K562 (cell line): ENCODE measurements around the gene SCN7A. TPM values are rescaled to one million over a fixed set of nuclear protein-coding genes. Genes with fewer than 3 reads are reported as not detected.

Experiments used
- ATF3 ChIP-seq, 2 experiments: fragments of 450-650 bp in 1 of 2; sonication (generic) in 1 of 2; formaldehyde crosslinking in 1 of 2; IDR thresholded peaks in 1 of 2; conservative IDR thresholded peaks in 1 of 2; 2 replicates each; pipeline versions ENCODE4 v1.6.1 to v1.8.1; 2016 to 2023; ENCODE audit warnings: mild to moderate bottlenecking in 2 of 2, moderate library complexity in 2 of 2, inconsistent platforms in 1 of 2, missing genetic modification reagents in 1 of 2
- CBFA2T3 ChIP-seq: fragments of 450-650 bp; IDR thresholded peaks from 2 replicates; pipeline ENCODE4 v1.6.1; 2017
- EWSR1 ChIP-seq: fragments of 450-650 bp; IDR thresholded peaks from 2 replicates; pipeline ENCODE4 v1.6.1; 2018; ENCODE audit warnings: borderline replicate concordance, mild to moderate bottlenecking, low read depth, moderate library complexity; ENCODE audit not compliant: partially characterized antibody
- FOXO4 ChIP-seq: fragments of 450-650 bp; formaldehyde crosslinking; IDR thresholded peaks from 2 replicates; pipeline ENCODE4 v1.4.0; 2020; ENCODE audit warnings: mild to moderate bottlenecking, moderate library complexity
- HEY1 ChIP-seq: fragments of 250-450 bp; sonication (Bioruptor Pico); IDR thresholded peaks from 2 replicates; pipeline ENCODE4 v1.5.0; 2020; ENCODE audit warnings: mild to moderate bottlenecking, moderate library complexity, borderline replicate concordance
- HLTF ChIP-seq: fragments of 450-650 bp; IDR thresholded peaks from 2 replicates; pipeline ENCODE4 v1.6.1; 2016
- MBD2 ChIP-seq: sonication (generic); IDR thresholded peaks from 2 replicates; pipeline ENCODE4 v1.6.1; 2016; ENCODE audit warnings: low read depth, borderline replicate concordance
- NFXL1 ChIP-seq: fragments of 450-650 bp; formaldehyde crosslinking; IDR thresholded peaks from 2 replicates; pipeline ENCODE4 v1.4.0; 2021; ENCODE audit warnings: mild to moderate bottlenecking
- PTRF ChIP-seq: fragments of 450-650 bp; IDR thresholded peaks from 2 replicates; pipeline ENCODE4 v1.6.1; 2016; ENCODE audit warnings: mild to moderate bottlenecking, missing genetic modification characterization, missing compliant biosample characterization
- RCOR1 ChIP-seq, 2 experiments: IDR thresholded peaks; 2 replicates each; pipeline ENCODE4 v1.6.1; 2012; ENCODE audit warnings: low read depth in 2 of 2, low read length in 2 of 2, borderline replicate concordance in 1 of 2, improper control_type of control experiment in 1 of 2
- RNF2 ChIP-seq: sonication (generic); IDR thresholded peaks from 2 replicates; pipeline ENCODE4 v1.6.1; 2016
- TARDBP ChIP-seq: fragments of 450-650 bp; IDR thresholded peaks from 2 replicates; pipeline ENCODE4 v1.6.1; 2016
- ZNF197 ChIP-seq: fragments of 200-800 bp; sonication (Bioruptor generic); IDR thresholded peaks from 2 replicates; pipeline ENCODE4 v1.6.1; 2016; ENCODE audit warnings: low read depth, missing genetic modification characterization, missing compliant biosample characterization
- ZNF436 ChIP-seq: fragments of 250-450, 450-650 bp; sonication (Bioruptor Pico); formaldehyde crosslinking; IDR thresholded peaks from 2 replicates; pipeline ENCODE4 v1.7.0; 2020; ENCODE audit warnings: mild to moderate bottlenecking
- ZNF584 ChIP-seq: fragments of 200-800 bp; sonication (Bioruptor generic); IDR thresholded peaks from 2 replicates; pipeline ENCODE4 v1.6.1; 2016; ENCODE audit warnings: low read depth, mild to moderate bottlenecking, missing genetic modification characterization, missing compliant biosample characterization
- ZNF586 ChIP-seq: fragments of 450-650 bp; formaldehyde crosslinking; conservative IDR thresholded peaks from 2 replicates; pipeline ENCODE4 v1.4.0; 2020; ENCODE audit warnings: mild to moderate bottlenecking, moderate library complexity
- polyA plus RNA-seq, 8 experiments: library from polyadenylated mRNA; depleted of rRNA in 4 of 8; stranded (reverse) in 5 of 8; unstranded in 3 of 8; fragments of >200 nt; fragmentation: Nextera tagmentation in 2 of 8; fragmentation: Illumina TruSeq in 1 of 8; extraction: Ambion mirVana in 2 of 8; extraction: Trizol in 1 of 8; gene quantifications; 2 replicates each; pipeline versions ENCODE4 v1.2.1 to v1.2.3, GENCODE V29; 2011 to 2014; ENCODE audit warnings: inconsistent platforms in 1 of 8, missing spikeins in 1 of 8
- total RNA-seq, 7 experiments: library from RNA; depleted of rRNA in 6 of 7; stranded (reverse); fragments of >200 nt in 6 of 7; fragmentation: Illumina TruSeq in 2 of 7; extraction: Trizol in 2 of 7; gene quantifications; 2 replicates each; pipeline versions ENCODE4 v1.2.1 to v1.2.3, GENCODE V29; 2011 to 2021; ENCODE audit warnings: low replicate concordance in 1 of 7
- TF ChIP-seq, protein P1 (sequence below): sonication (generic); formaldehyde crosslinking; IDR thresholded peaks from 2 replicates; pipeline ENCODE4 v1.4.0; 2020; ENCODE audit warnings: mild to moderate bottlenecking, missing genetic modification reagents
- TF ChIP-seq, protein P2 (sequence below), 2 experiments: IDR thresholded peaks in 1 of 2; conservative IDR thresholded peaks in 1 of 2; 2 replicates each; pipeline ENCODE4 v1.6.1; 2016; ENCODE audit warnings: low read depth in 2 of 2, mild to moderate bottlenecking in 1 of 2, missing compliant biosample characterization in 1 of 2, missing genetic modification characterization in 1 of 2, moderate library complexity in 1 of 2

SCN7A gene
- total and polyA plus RNA-seq, 9 of the 15 experiments (the other 6 are each of a cell fraction or from before 2014, with no cell fraction given), result under 0.01 to 0.05 (median 0.03) TPM; not detected in 3

GRCh38 chr2:166357068-166357949 is 136.7 kb downstream of the SCN7A start (continued):
- TF ChIP-seq ZNF197 (CRISPR knock-in tag), result peak; percentile 78
- TF ChIP-seq RNF2, result peak; percentile 81; the same call in 1 of the 2 replicates
- no peak for TF ChIP-seq TARDBP
- TF ChIP-seq PTRF (tag), result peak; percentile 60; the same call in 1 of the 2 replicates
- TF ChIP-seq HEY1 (CRISPR knock-in tag), result no peak
- no peak for TF ChIP-seq HLTF
- peak; percentile 82; the same call in 1 of the 2 replicates for TF ChIP-seq NFXL1 (CRISPR knock-in tag)
- no peak for TF ChIP-seq EWSR1
- TF ChIP-seq MBD2, result peak; percentile 33; the same call in 1 of the 2 replicates
- TF ChIP-seq ATF3 (IDR thresholded peaks at IDR 0.05), result peak; percentile 46; the same call in 1 of the 2 replicates
- no peak; the same call in 1 of the 2 replicates for TF ChIP-seq ATF3 (CRISPR knock-in tag; conservative IDR thresholded peaks at IDR 0.05)
- TF ChIP-seq ZNF436, result no peak
- TF ChIP-seq ZNF584 (CRISPR knock-in tag), result peak; percentile 71; the same call in 1 of the 2 replicates
- TF ChIP-seq FOXO4 (CRISPR knock-in tag), result peak; percentile 34; the same call in 1 of the 2 replicates
- no peak for TF ChIP-seq ZNF586 (CRISPR knock-in tag)
- peak; percentile 20 for TF ChIP-seq CBFA2T3
- peak in 1 of 2 experiments; percentile 37; a peak in 1 of 4 replicates for TF ChIP-seq RCOR1 (IDR thresholded peaks at IDR 0.05; ENCODE audit: borderline replicate concordance in 1 of 2, low read depth in 2 of 2, low read length in 2 of 2)
- TF ChIP-seq, protein P1, sequence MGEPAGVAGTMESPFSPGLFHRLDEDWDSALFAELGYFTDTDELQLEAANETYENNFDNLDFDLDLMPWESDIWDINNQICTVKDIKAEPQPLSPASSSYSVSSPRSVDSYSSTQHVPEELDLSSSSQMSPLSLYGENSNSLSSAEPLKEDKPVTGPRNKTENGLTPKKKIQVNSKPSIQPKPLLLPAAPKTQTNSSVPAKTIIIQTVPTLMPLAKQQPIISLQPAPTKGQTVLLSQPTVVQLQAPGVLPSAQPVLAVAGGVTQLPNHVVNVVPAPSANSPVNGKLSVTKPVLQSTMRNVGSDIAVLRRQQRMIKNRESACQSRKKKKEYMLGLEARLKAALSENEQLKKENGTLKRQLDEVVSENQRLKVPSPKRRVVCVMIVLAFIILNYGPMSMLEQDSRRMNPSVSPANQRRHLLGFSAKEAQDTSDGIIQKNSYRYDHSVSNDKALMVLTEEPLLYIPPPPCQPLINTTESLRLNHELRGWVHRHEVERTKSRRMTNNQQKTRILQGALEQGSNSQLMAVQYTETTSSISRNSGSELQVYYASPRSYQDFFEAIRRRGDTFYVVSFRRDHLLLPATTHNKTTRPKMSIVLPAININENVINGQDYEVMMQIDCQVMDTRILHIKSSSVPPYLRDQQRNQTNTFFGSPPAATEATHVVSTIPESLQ (CRISPR knock-in tag), result 0 out of 2 replicates have a peak, but pooled peaks have one; percentile 49
- TF ChIP-seq, protein P2, sequence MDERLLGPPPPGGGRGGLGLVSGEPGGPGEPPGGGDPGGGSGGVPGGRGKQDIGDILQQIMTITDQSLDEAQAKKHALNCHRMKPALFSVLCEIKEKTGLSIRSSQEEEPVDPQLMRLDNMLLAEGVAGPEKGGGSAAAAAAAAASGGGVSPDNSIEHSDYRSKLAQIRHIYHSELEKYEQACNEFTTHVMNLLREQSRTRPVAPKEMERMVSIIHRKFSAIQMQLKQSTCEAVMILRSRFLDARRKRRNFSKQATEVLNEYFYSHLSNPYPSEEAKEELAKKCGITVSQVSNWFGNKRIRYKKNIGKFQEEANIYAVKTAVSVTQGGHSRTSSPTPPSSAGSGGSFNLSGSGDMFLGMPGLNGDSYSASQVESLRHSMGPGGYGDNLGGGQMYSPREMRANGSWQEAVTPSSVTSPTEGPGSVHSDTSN (CRISPR knock-in tag; IDR thresholded peaks at IDR 0.05; ENCODE audit: low read depth), result no peak
- TF ChIP-seq, protein P2 (tag; conservative IDR thresholded peaks at IDR 0.05; ENCODE audit: low read depth), result peak; percentile 33; the same call in 1 of the 2 replicates
